ENCODE results near the gene CRYGB.

The CRYGB gene

GRCh38 chr2:208179028-208179609 lies 33.2 kb upstream of the CRYGB start:
- ChIA-PET CTCF (interaction anchor here (0.6 kb wide), 1 partner anchor 1035 kb away, joined by 3 read pairs; no protein-coding TSS in a partner anchor), POLR2A (no interaction called here)
- no peak for DNase-seq (ENCODE audit: extremely low spot score)
- TF ChIP-seq PKNOX1 (IDR thresholded peaks at IDR 0.05) (no peak), ELF4 (IDR thresholded peaks at IDR 0.05) (no peak), ZNF384 (IDR thresholded peaks at IDR 0.05) (no peak), NFRKB (IDR thresholded peaks at IDR 0.05) (no peak), SP1 (IDR thresholded peaks at IDR 0.05) (no peak), ARNT (IDR thresholded peaks at IDR 0.05) (no peak), TARDBP (IDR thresholded peaks at IDR 0.05) (no peak), LEF1 (IDR thresholded peaks at IDR 0.05; ENCODE audit: borderline replicate concordance) (no peak), BHLHE40 (IDR thresholded peaks at IDR 0.05; ENCODE audit: borderline replicate concordance) (no peak), L3MBTL2 (conservative IDR thresholded peaks at IDR 0.05) (no peak)

- TF ChIP-seq SP1 (IDR thresholded peaks at IDR 0.05) = no peak
- no peak for TF ChIP-seq NFRKB (IDR thresholded peaks at IDR 0.05)
- no peak for TF ChIP-seq FOXM1 (IDR thresholded peaks at IDR 0.05; ENCODE audit: borderline replicate concordance)
- no peak for TF ChIP-seq ELF4 (IDR thresholded peaks at IDR 0.05)
- no peak for TF ChIP-seq LEF1 (IDR thresholded peaks at IDR 0.05; ENCODE audit: borderline replicate concordance)
- no peak for TF ChIP-seq BHLHE40 (IDR thresholded peaks at IDR 0.05; ENCODE audit: borderline replicate concordance)
- TF ChIP-seq ZNF384 (IDR thresholded peaks at IDR 0.05) = no peak
- TF ChIP-seq ARNT (IDR thresholded peaks at IDR 0.05) = no peak
- TF ChIP-seq CTBP1 (IDR thresholded peaks at IDR 0.05; ENCODE audit: borderline replicate concordance) = no peak
- TF ChIP-seq FOXA1 (IDR thresholded peaks at IDR 0.05) = no peak
- TF ChIP-seq TARDBP (IDR thresholded peaks at IDR 0.05) = no peak
- TF ChIP-seq L3MBTL2 (conservative IDR thresholded peaks at IDR 0.05) = no peak
- no peak for TF ChIP-seq FOXK2 (IDR thresholded peaks at IDR 0.05)
- no peak for TF ChIP-seq SUZ12 (IDR thresholded peaks at IDR 0.05)
- no peak for TF ChIP-seq HDGF (IDR thresholded peaks at IDR 0.05; ENCODE audit: borderline replicate concordance)
- TF ChIP-seq PKNOX1 (IDR thresholded peaks at IDR 0.05) = no peak
- DNase-seq (ENCODE audit: extremely low spot score) = no peak
- ChIA-PET CTCF (interaction anchor here (0.6 to 2.0 kb wide), 15 partner anchors 11 to 227 kb away, joined by 3 to 14 read pairs (median 4); partner anchors contain the start of gene PIKFYVE), POLR2A (interaction anchor here (2.7 kb wide), 1 partner anchor 79 kb away, joined by 9 read pairs; the partner anchor contains the start of gene IDH1)
Observed at GRCh38 chr2:208175840-208176153, 29.8 kb upstream of the CRYGB start.

- CTCF ChIA-PET = interaction anchor here (0.6 to 2.0 kb wide), 19 partner anchors 11 to 227 kb away, joined by 3 to 14 read pairs (median 3); partner anchors contain the start of gene PIKFYVE
- peak; percentile 81 for DNase-seq (ENCODE audit: extremely low spot score)
- POLR2A ChIA-PET = interaction anchor here (2.7 kb wide), 1 partner anchor 79 kb away, joined by 9 read pairs; the partner anchor contains the start of gene IDH1
- TF ChIP-seq NFRKB (IDR thresholded peaks at IDR 0.05) = no peak
- no peak for TF ChIP-seq BHLHE40 (IDR thresholded peaks at IDR 0.05; ENCODE audit: borderline replicate concordance)
- TF ChIP-seq CTBP1 (IDR thresholded peaks at IDR 0.05; ENCODE audit: borderline replicate concordance) = no peak
- TF ChIP-seq TARDBP (IDR thresholded peaks at IDR 0.05) = no peak
- no peak for TF ChIP-seq FOXA1 (IDR thresholded peaks at IDR 0.05)
- TF ChIP-seq SUZ12 (IDR thresholded peaks at IDR 0.05) = no peak
- no peak for TF ChIP-seq SP1 (IDR thresholded peaks at IDR 0.05)
- no peak for TF ChIP-seq ZNF384 (IDR thresholded peaks at IDR 0.05)
- no peak for TF ChIP-seq ELF4 (IDR thresholded peaks at IDR 0.05)
- TF ChIP-seq L3MBTL2 (conservative IDR thresholded peaks at IDR 0.05) = no peak
- TF ChIP-seq PKNOX1 (IDR thresholded peaks at IDR 0.05) = no peak
- TF ChIP-seq HDGF (IDR thresholded peaks at IDR 0.05; ENCODE audit: borderline replicate concordance) = no peak
Observed at GRCh38 chr2:208175069-208175839, 29.3 kb upstream of the CRYGB start.

GRCh38 chr2:208174144-208174543 lies 28.2 kb upstream of the CRYGB start:
- POLR2A ChIA-PET = interaction anchor here (2.7 kb wide), 1 partner anchor 80 kb away, joined by 9 read pairs; the partner anchor contains the start of gene IDH1
- CTCF ChIA-PET = interaction anchor here (0.9 to 2.0 kb wide), 3 partner anchors 26 to 80 kb away, joined by 3 to 14 read pairs (median 4); no protein-coding TSS in a partner anchor
- TF ChIP-seq HDGF (IDR thresholded peaks at IDR 0.05; ENCODE audit: borderline replicate concordance) (no peak), FOXA1 (IDR thresholded peaks at IDR 0.05) (no peak), CTBP1 (IDR thresholded peaks at IDR 0.05; ENCODE audit: borderline replicate concordance) (no peak), SUZ12 (IDR thresholded peaks at IDR 0.05) (no peak), LEF1 (IDR thresholded peaks at IDR 0.05; ENCODE audit: borderline replicate concordance) (no peak), L3MBTL2 (conservative IDR thresholded peaks at IDR 0.05) (no peak), NFRKB (IDR thresholded peaks at IDR 0.05) (no peak), PKNOX1 (IDR thresholded peaks at IDR 0.05) (no peak), ZNF384 (IDR thresholded peaks at IDR 0.05) (no peak), FOXK2 (IDR thresholded peaks at IDR 0.05) (no peak), ELF4 (IDR thresholded peaks at IDR 0.05) (no peak), ARNT (IDR thresholded peaks at IDR 0.05) (no peak), SP1 (IDR thresholded peaks at IDR 0.05) (no peak)
- DNase-seq (ENCODE audit: extremely low spot score) = no peak

- TF ChIP-seq PKNOX1 (IDR thresholded peaks at IDR 0.05) = no peak
- TF ChIP-seq ELF4 (IDR thresholded peaks at IDR 0.05) = no peak
- no peak for TF ChIP-seq L3MBTL2 (conservative IDR thresholded peaks at IDR 0.05)
- TF ChIP-seq HDGF (IDR thresholded peaks at IDR 0.05; ENCODE audit: borderline replicate concordance) = no peak
- no peak for TF ChIP-seq SP1 (IDR thresholded peaks at IDR 0.05)
- TF ChIP-seq SUZ12 (IDR thresholded peaks at IDR 0.05) = no peak
- no peak for TF ChIP-seq FOXK2 (IDR thresholded peaks at IDR 0.05)
- no peak for TF ChIP-seq LEF1 (IDR thresholded peaks at IDR 0.05; ENCODE audit: borderline replicate concordance)
- no peak for TF ChIP-seq FOXM1 (IDR thresholded peaks at IDR 0.05; ENCODE audit: borderline replicate concordance)
- TF ChIP-seq FOXA1 (IDR thresholded peaks at IDR 0.05) = no peak
- TF ChIP-seq BHLHE40 (IDR thresholded peaks at IDR 0.05; ENCODE audit: borderline replicate concordance) = no peak
- TF ChIP-seq TARDBP (IDR thresholded peaks at IDR 0.05) = no peak
- TF ChIP-seq ZNF384 (IDR thresholded peaks at IDR 0.05) = no peak
- TF ChIP-seq ARNT (IDR thresholded peaks at IDR 0.05) = no peak
- ChIA-PET CTCF (no interaction called here), POLR2A (no interaction called here)
- no peak for DNase-seq (ENCODE audit: extremely low spot score)
Observed at GRCh38 chr2:208172125-208172524, 26.2 kb upstream of the CRYGB start.

All from HEK293T (cell line).